H1 (cell line): ENCODE measurements around the gene GRK7. TPM values are rescaled to one million over a fixed set of nuclear protein-coding genes. Genes with fewer than 3 reads are reported as not detected.

Source experiments
- CTCF ChIA-PET: fragments of 300-600 bp; sonication (Branson Sonifier 250); formaldehyde crosslinking; loops from one replicate; lab custom pipeline; 2021; ENCODE audit not compliant: partially characterized antibody; lab: Charles Lee
- POLR2A ChIA-PET: fragments of 300-600 bp; sonication (Branson Sonifier 250); formaldehyde crosslinking; loops from one replicate; lab custom pipeline; 2021; ENCODE audit warnings: inconsistent platforms; ENCODE audit not compliant: partially characterized antibody; lab: Charles Lee
- DNase-seq, 2 experiments: peaks; one replicate each; pipeline versions ENCODE4 v3.0.0 to v3.0.0-alpha.2; 2010 to 2022; ENCODE audit warnings: low spot score in 2 of 2, low read depth in 1 of 2, mixed read lengths in 1 of 2
- FAIRE-seq: peaks from 2 replicates; lab custom pipeline; 2011; peaks lifted over from hg19 to GRCh38; lab: Jason Lieb, UNC
- H2AFZ ChIP-seq: 2 replicates; pipeline ENCODE4 v1.8.1; 2012; ENCODE audit warnings: low read length, inconsistent platforms
- H2AK5ac ChIP-seq: 2 replicates; pipeline ENCODE4 v1.6.1; 2013; ENCODE audit warnings: low read depth, low read length
- H2BK120ac ChIP-seq: replicated peaks from 2 replicates; pipeline ENCODE3; 2013; ENCODE audit warnings: low read depth, low read length, inconsistent platforms
- H2BK12ac ChIP-seq: 2 replicates; pipeline ENCODE4 v1.6.1; 2013; ENCODE audit warnings: low read depth, low read length
- H2BK15ac ChIP-seq: 2 replicates; pipeline ENCODE4 v1.6.1; 2013; ENCODE audit warnings: low read length
- H2BK20ac ChIP-seq: 2 replicates; pipeline ENCODE4 v1.6.1; 2013; ENCODE audit warnings: low read length
- H2BK5ac ChIP-seq: 2 replicates; pipeline ENCODE4 v1.6.1; 2013; ENCODE audit warnings: low read depth, low read length
- H3K14ac ChIP-seq: 2 replicates; pipeline ENCODE4 v1.6.1; 2013; ENCODE audit warnings: inconsistent platforms; ENCODE audit not compliant: insufficient read length
- H3K18ac ChIP-seq: 2 replicates; pipeline ENCODE4 v1.6.1; 2013; ENCODE audit warnings: low read length; ENCODE audit errors: extremely low read depth
- H3K23ac ChIP-seq: 2 replicates; pipeline ENCODE4 v1.6.1; 2013; ENCODE audit warnings: inconsistent platforms; ENCODE audit not compliant: insufficient read length
- H3K23me2 ChIP-seq: 2 replicates; pipeline ENCODE4 v1.6.1; 2013; ENCODE audit warnings: low read depth, low read length
- H3K27ac ChIP-seq: 2 replicates; pipeline ENCODE4 v1.6.1; 2011; ENCODE audit warnings: low read depth, low read length, inconsistent platforms
- H3K27me3 ChIP-seq, 4 experiments: replicated peaks in 1 of 4; 1 replicate in 1 of 4; 2 replicates in 3 of 4; pipeline versions ENCODE4 v1.6.1 to v1.8.1; 2011 to 2013; ENCODE audit warnings: low read length in 3 of 4, mild to moderate bottlenecking in 3 of 4, inconsistent platforms in 2 of 4, mixed read lengths in 2 of 4, moderate library complexity in 1 of 4; ENCODE audit not compliant: control insufficient read depth in 3 of 4, insufficient read depth in 3 of 4; ENCODE audit errors: extremely low read depth in 1 of 4
- H3K36me3 ChIP-seq, 4 experiments: 2 replicates each; pipeline versions ENCODE4 v1.6.1 to v1.8.1; 2011 to 2013; ENCODE audit warnings: mild to moderate bottlenecking in 4 of 4, low read length in 3 of 4, moderate library complexity in 2 of 4, control low read depth in 1 of 4, inconsistent platforms in 1 of 4; ENCODE audit not compliant: insufficient read depth in 4 of 4, control insufficient read depth in 2 of 4
- H3K4ac ChIP-seq: replicated peaks from 2 replicates; pipeline ENCODE3; 2013; ENCODE audit warnings: low read length, low read depth, mixed read lengths, inconsistent platforms; ENCODE audit not compliant: insufficient read length
- H3K4me1 ChIP-seq, 4 experiments: replicated peaks in 1 of 4; 1 replicate in 1 of 4; 2 replicates in 3 of 4; pipeline versions ENCODE4 v1.6.1 to v1.8.1; 2011 to 2013; ENCODE audit warnings: low read length in 3 of 4, inconsistent platforms in 2 of 4, mixed read lengths in 1 of 4; ENCODE audit not compliant: insufficient read depth in 4 of 4, control insufficient read depth in 3 of 4
- H3K4me2 ChIP-seq, 2 experiments: 2 replicates each; pipeline versions ENCODE4 v1.6.1 to v1.8.1; 2011 to 2013; ENCODE audit warnings: low read depth in 2 of 2, low read length in 2 of 2, control low read depth in 1 of 2, inconsistent platforms in 1 of 2, mild to moderate bottlenecking in 1 of 2; ENCODE audit not compliant: insufficient read depth in 1 of 2
- H3K4me3 ChIP-seq, 4 experiments: fragments of 200-600, 300-600 bp in 1 of 4; sonication (generic), shearing (Covaris generic), sonication (Bioruptor Twin) in 1 of 4; 2 replicates each; pipeline versions ENCODE4 v1.5.1 to v1.8.1; 2011 to 2016; ENCODE audit warnings: low read length in 4 of 4, low read depth in 3 of 4, control low read depth in 2 of 4, inconsistent platforms in 2 of 4, mild to moderate bottlenecking in 2 of 4, mixed read lengths in 1 of 4, moderate library complexity in 1 of 4; ENCODE audit not compliant: insufficient read depth in 2 of 4; ENCODE audit errors: extremely low read depth in 1 of 4
- H3K56ac ChIP-seq: replicated peaks from 2 replicates; pipeline ENCODE3; 2013; ENCODE audit warnings: low read depth, mild to moderate bottlenecking, mixed read lengths, low read length, inconsistent platforms; ENCODE audit not compliant: insufficient read length
- H3K79me1 ChIP-seq: 2 replicates; pipeline ENCODE4 v1.6.1; 2013; ENCODE audit warnings: low read depth, low read length, control low read depth
- H3K79me2 ChIP-seq, 2 experiments: 2 replicates each; pipeline versions ENCODE4 v1.6.1 to v1.8.1; 2012 to 2013; ENCODE audit warnings: low read length in 2 of 2, mild to moderate bottlenecking in 2 of 2, inconsistent platforms in 1 of 2; ENCODE audit not compliant: insufficient read depth in 2 of 2, control insufficient read depth in 1 of 2
- H3K9ac ChIP-seq, 4 experiments: replicated peaks in 1 of 4; 1 replicate in 1 of 4; 2 replicates in 3 of 4; pipeline versions ENCODE4 v1.6.1 to v1.8.1; 2011 to 2013; ENCODE audit warnings: low read depth in 3 of 4, low read length in 3 of 4, control low read depth in 2 of 4, mild to moderate bottlenecking in 2 of 4, moderate library complexity in 2 of 4, inconsistent platforms in 1 of 4; ENCODE audit errors: extremely low read depth in 1 of 4
- H3K9me3 ChIP-seq, 2 experiments: 2 replicates each; pipeline versions ENCODE4 v1.6.1 to v1.8.1; 2012 to 2013; ENCODE audit warnings: mild to moderate bottlenecking in 2 of 2, moderate library complexity in 2 of 2, control low read depth in 1 of 2, inconsistent platforms in 1 of 2, low read depth in 1 of 2, low read length in 1 of 2, mixed read lengths in 1 of 2; ENCODE audit not compliant: insufficient read depth in 2 of 2
- H4K20me1 ChIP-seq, 2 experiments: replicated peaks in 1 of 2; 2 replicates each; pipeline versions ENCODE3 to v1.8.1; 2011 to 2013; ENCODE audit warnings: inconsistent platforms in 2 of 2, low read length in 2 of 2, mild to moderate bottlenecking in 1 of 2; ENCODE audit not compliant: insufficient read depth in 2 of 2, control insufficient read depth in 1 of 2
- H4K5ac ChIP-seq: 2 replicates; pipeline ENCODE4 v1.6.1; 2013; ENCODE audit warnings: low read length, low read depth, mixed read lengths, inconsistent platforms; ENCODE audit not compliant: insufficient read length
- H4K8ac ChIP-seq: 2 replicates; pipeline ENCODE4 v1.8.0; 2013; ENCODE audit warnings: mild to moderate bottlenecking, moderate library complexity, low read length, inconsistent platforms; ENCODE audit not compliant: insufficient read depth; ENCODE audit errors: extremely low read depth
- H4K91ac ChIP-seq: replicated peaks from 2 replicates; pipeline ENCODE3; 2013; ENCODE audit warnings: low read length, mixed read lengths, inconsistent platforms; ENCODE audit not compliant: insufficient read length
- BRCA1 ChIP-seq: IDR thresholded peaks from 2 replicates; pipeline ENCODE4 v1.6.1; 2012; ENCODE audit warnings: low read depth, low read length, improper control_type of control experiment
- CHD1 ChIP-seq: IDR thresholded peaks from 2 replicates; pipeline ENCODE4 v1.6.1; 2012; ENCODE audit warnings: low read depth, low read length, improper control_type of control experiment
- EP300 ChIP-seq, 2 experiments: IDR thresholded peaks; 1 replicate in 1 of 2; 2 replicates in 1 of 2; pipeline ENCODE4 v1.6.1; 2011 to 2012; ENCODE audit warnings: low read depth in 2 of 2, low read length in 2 of 2, mild to moderate bottlenecking in 2 of 2, borderline replicate concordance in 1 of 2, inconsistent platforms in 1 of 2, moderate library complexity in 1 of 2
- EZH2 ChIP-seq: fragments of 200-600 bp; sonication (generic); IDR thresholded peaks from 2 replicates; pipeline ENCODE4 v1.7.1; 2012; ENCODE audit warnings: low read depth, mild to moderate bottlenecking, moderate library complexity, low read length, inconsistent platforms; ENCODE audit not compliant: severe bottlenecking
- HDAC6 ChIP-seq: IDR thresholded peaks from one replicate; pipeline ENCODE4 v1.7.1; 2012; ENCODE audit warnings: low read depth, mild to moderate bottlenecking, inconsistent platforms, low read length, moderate library complexity
- NRF1 ChIP-seq: IDR thresholded peaks from 2 replicates; pipeline ENCODE4 v1.6.1; 2011; ENCODE audit warnings: mild to moderate bottlenecking, low read depth, low read length, improper control_type of control experiment
- SIN3A ChIP-seq, 2 experiments: IDR thresholded peaks in 1 of 2; conservative IDR thresholded peaks in 1 of 2; 2 replicates each; pipeline ENCODE4 v1.6.1; 2011 to 2012; ENCODE audit warnings: low read length in 2 of 2, improper control_type of control experiment in 1 of 2, low read depth in 1 of 2, mild to moderate bottlenecking in 1 of 2
- SIRT6 ChIP-seq: IDR thresholded peaks from one replicate; pipeline ENCODE4 v1.7.1; 2012; ENCODE audit warnings: low read length, inconsistent platforms
- SIX5 ChIP-seq: IDR thresholded peaks from 2 replicates; pipeline ENCODE4 v1.6.1; 2011; ENCODE audit warnings: mild to moderate bottlenecking, low read depth, low read length
- ZNF274 ChIP-seq: IDR thresholded peaks from 2 replicates; pipeline ENCODE4 v1.7.0; 2012; ENCODE audit warnings: low read length, borderline replicate concordance; ENCODE audit errors: extremely low read depth
- WGBS, 2 experiments: shearing (Covaris generic) in 1 of 2; methylation state at CpG; one replicate each; pipeline versions ENCODE4 v1.1.6 to v1.1.7; 2013 to 2015; ENCODE audit warnings: low lambda C conversion rate in 2 of 2, mixed read lengths in 2 of 2, inconsistent platforms in 1 of 2, low coverage in 1 of 2, missing lambda C conversion rate in 1 of 2; ENCODE audit not compliant: insufficient replicate concordance in 2 of 2, insufficient coverage in 1 of 2, insufficient read length in 1 of 2; ENCODE audit errors: extremely low coverage in 1 of 2, missing lambda C conversion rate in 1 of 2; 5-methylcytosine and 5-hydroxymethylcytosine counted together
- polyA plus RNA-seq, 7 experiments: library from polyadenylated mRNA; depleted of rRNA in 3 of 7; stranded (reverse) in 5 of 7; unstranded in 2 of 7; fragments of >200 nt in 5 of 7; fragments of 200-250 nt in 2 of 7; gene quantifications; 1 replicate in 5 of 7; 2 replicates in 1 of 7; 4 replicates in 1 of 7; pipeline versions ENCODE4 v1.2.1 to v1.2.3, GENCODE V29; 2011 to 2013; ENCODE audit warnings: missing spikeins in 2 of 7, mixed read lengths in 2 of 7
- total RNA-seq: library from RNA; stranded (reverse); fragmentation: NEBNext Ultra II Directional; extraction: Animal tissue kit (Norgen Biotek cat#: 25700); gene quantifications from 2 replicates; pipeline ENCODE4 v1.2.1, GENCODE V29; 2021

GRK7 gene
- total and polyA plus RNA-seq, 2 of the 8 experiments (the other 6 are each of a cell fraction or from before 2014, with no cell fraction given): not detected

GRCh38 chr3:141807277-141808033 is 44.2 kb downstream of the GRK7 start:
- Histone ChIP-seq H3K4me1 (peaks cover 0 to 2% (median 1%) of the 10 kb centered on the region in 4 experiments; a peak in 1 of 7 replicates), H3K18ac (0 out of 2 replicates have a peak overlapping the region, but pooled peaks have one; percentile 15), H3K27me3 (no peaks in the 10 kb centered on the region), H3K4ac (no peak overlapping the region), H2BK12ac (no peak overlapping the region), H3K4me3 (no peak overlapping the region), H2BK20ac (no peak overlapping the region), H3K36me3 (no peaks in the 10 kb centered on the region; a peak in 1 of 8 replicates), H2AK5ac (no peak overlapping the region), H3K14ac (no peak overlapping the region), H4K5ac (no peak overlapping the region), H2AFZ (peak overlapping the region; percentile 93), H2BK5ac (no peak overlapping the region), H3K9ac (no peak overlapping the region), H3K56ac (no peak overlapping the region), H4K91ac (no peak overlapping the region), H3K79me1 (no peaks in the 10 kb centered on the region), H4K8ac (no peak overlapping the region), H3K23ac (no peak overlapping the region), H2BK15ac (no peak overlapping the region), H4K20me1 (peaks cover 0 to 6% of the 10 kb centered on the region in 2 experiments), H3K27ac (no peak overlapping the region), H3K9me3 (no peaks in the 10 kb centered on the region), H3K23me2 (peaks cover 7% of the 10 kb centered on the region; the same call in 1 of the 2 replicates), H2BK120ac (no peak overlapping the region), H3K4me2 (no peak overlapping the region), H3K79me2 (peaks cover 0 to 4% of the 10 kb centered on the region in 2 experiments; a peak in 2 of 4 replicates)
- CTCF ChIA-PET: no interaction called here
- WGBS, 2 experiments: 83% methylated on average over 7 of the region's 7 CpGs; no CpG with 5 or more reads in 1 of the 2 experiments
- no peak for FAIRE-seq
- POLR2A ChIA-PET: no interaction called here
- no peak for TF ChIP-seq SIN3A (conservative IDR thresholded peaks at IDR 0.05 in 1 of 2, IDR thresholded peaks at IDR 0.05 in 1 of 2; ENCODE audit: low read depth in 1 of 2, low read length in 2 of 2)
- TF ChIP-seq SIRT6: no peak
- no peak for TF ChIP-seq HDAC6
- no peak for TF ChIP-seq BRCA1
- TF ChIP-seq EP300 (IDR thresholded peaks at IDR 0.05; ENCODE audit: borderline replicate concordance in 1 of 2, low read depth in 2 of 2, low read length in 2 of 2): no peak
- TF ChIP-seq CHD1: no peak
- TF ChIP-seq EZH2: no peak
- no peak for TF ChIP-seq ZNF274
- TF ChIP-seq SIX5: no peak
- TF ChIP-seq NRF1: no peak
- no peak for DNase-seq
